ENCODE data around the gene EHF. TPM values are rescaled to one million over a fixed set of nuclear protein-coding genes. Genes with fewer than 3 reads are reported as not detected.

Gene EHF
- total RNA-seq, 2 donors from 2014 or later: 0.22 TPM; not detected in 1

DNA sequence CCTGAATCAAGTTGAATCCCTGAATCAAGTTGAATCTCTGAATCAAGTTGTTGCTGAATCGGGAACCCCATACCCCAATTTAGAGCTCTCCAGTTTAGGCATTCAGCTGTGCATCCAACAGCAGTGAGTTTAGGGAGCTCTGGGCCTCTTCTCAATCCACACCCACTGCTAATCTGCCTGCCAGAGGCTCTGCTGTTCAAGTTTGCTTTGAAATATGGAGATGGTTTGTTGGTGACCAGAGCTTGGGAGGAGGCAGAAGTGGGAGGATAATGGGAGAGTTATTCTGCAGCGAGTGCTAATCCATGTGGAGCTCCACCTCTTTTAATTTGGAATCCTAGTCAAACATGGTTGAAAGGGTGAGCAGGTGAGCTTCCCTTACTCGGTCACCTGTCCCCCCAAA is 22.4 kb downstream of the EHF start:
- Mint-ChIP-seq H3K4me3 (no peak overlapping the region), H3K27ac (no peak overlapping the region), H3K36me3 (ENCODE audit: low read depth) (no peaks in the 10 kb centered on the region), H3K27me3 (ENCODE audit: insufficient read depth) (peaks cover 2% of the 10 kb centered on the region), H3K4me1 (peaks cover 36% of the 10 kb centered on the region), H3K9me3 (no peaks in the 10 kb centered on the region)
- Histone ChIP-seq H3K27me3 (ENCODE audit: control insufficient read depth, insufficient read depth, low read length, poor library complexity, severe bottlenecking) (no peaks in the 10 kb centered on the region), H3K9me3 (ENCODE audit: control insufficient read depth, low read length) (no peaks in the 10 kb centered on the region), H3K4me1 (ENCODE audit: control insufficient read depth, insufficient read depth, low read length) (peaks cover 14% of the 10 kb centered on the region), H3K36me3 (ENCODE audit: control insufficient read depth, insufficient read depth, low read length) (no peaks in the 10 kb centered on the region), H3K27ac (ENCODE audit: low read depth, low read length) (no peak overlapping the region), H3K9ac (ENCODE audit: extremely low read depth, low read length, poor library complexity, severe bottlenecking) (no peak overlapping the region), H3K4me3 (ENCODE audit: low read length) (no peak overlapping the region)
- 91 to 92% methylated on average over 2 to 3 of the region's 3 CpGs for WGBS, 2 experiments (ENCODE audit: insufficient coverage in 1 of 2, insufficient read length in 1 of 2)
- no peak for DNase-seq
- TF ChIP-seq, protein P1, sequence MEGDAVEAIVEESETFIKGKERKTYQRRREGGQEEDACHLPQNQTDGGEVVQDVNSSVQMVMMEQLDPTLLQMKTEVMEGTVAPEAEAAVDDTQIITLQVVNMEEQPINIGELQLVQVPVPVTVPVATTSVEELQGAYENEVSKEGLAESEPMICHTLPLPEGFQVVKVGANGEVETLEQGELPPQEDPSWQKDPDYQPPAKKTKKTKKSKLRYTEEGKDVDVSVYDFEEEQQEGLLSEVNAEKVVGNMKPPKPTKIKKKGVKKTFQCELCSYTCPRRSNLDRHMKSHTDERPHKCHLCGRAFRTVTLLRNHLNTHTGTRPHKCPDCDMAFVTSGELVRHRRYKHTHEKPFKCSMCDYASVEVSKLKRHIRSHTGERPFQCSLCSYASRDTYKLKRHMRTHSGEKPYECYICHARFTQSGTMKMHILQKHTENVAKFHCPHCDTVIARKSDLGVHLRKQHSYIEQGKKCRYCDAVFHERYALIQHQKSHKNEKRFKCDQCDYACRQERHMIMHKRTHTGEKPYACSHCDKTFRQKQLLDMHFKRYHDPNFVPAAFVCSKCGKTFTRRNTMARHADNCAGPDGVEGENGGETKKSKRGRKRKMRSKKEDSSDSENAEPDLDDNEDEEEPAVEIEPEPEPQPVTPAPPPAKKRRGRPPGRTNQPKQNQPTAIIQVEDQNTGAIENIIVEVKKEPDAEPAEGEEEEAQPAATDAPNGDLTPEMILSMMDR (conservative IDR thresholded peaks at IDR 0.05): no peak

DNA sequence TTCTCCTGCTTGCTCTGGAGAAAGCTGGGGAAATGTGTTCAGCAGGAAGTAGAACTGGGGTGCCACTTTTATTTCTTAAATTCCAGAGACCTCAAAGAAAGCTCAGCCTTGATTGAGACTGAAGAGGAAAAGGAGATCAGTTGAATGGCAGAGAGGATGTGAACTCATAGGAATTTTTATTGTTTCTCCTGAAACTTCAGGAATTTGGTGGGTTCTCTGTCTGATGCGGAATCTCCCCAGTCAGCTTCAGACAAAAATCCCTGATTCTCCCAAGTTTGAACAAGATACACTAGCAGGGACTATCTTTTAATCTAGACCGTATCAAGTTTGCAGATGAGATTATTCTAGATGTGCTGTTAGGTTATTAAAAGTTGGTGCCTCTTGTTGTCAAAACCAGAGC is 23.0 kb downstream of the EHF start:
- H3K27ac Mint-ChIP-seq: no peak overlapping the region
- Histone ChIP-seq H3K27ac (ENCODE audit: low read depth, low read length) (no peak overlapping the region), H3K9ac (ENCODE audit: extremely low read depth, low read length, poor library complexity, severe bottlenecking) (no peak overlapping the region), H3K4me1 (ENCODE audit: control insufficient read depth, insufficient read depth, low read length) (peaks cover 14% of the 10 kb centered on the region), H3K27me3 (ENCODE audit: control insufficient read depth, insufficient read depth, low read length, poor library complexity, severe bottlenecking) (no peaks in the 10 kb centered on the region), H3K9me3 (ENCODE audit: control insufficient read depth, low read length) (no peaks in the 10 kb centered on the region), H3K4me3 (ENCODE audit: low read length) (no peak overlapping the region), H3K36me3 (ENCODE audit: control insufficient read depth, insufficient read depth, low read length) (no peaks in the 10 kb centered on the region)
- TF ChIP-seq, protein P1 (conservative IDR thresholded peaks at IDR 0.05): no peak
- no peaks in the 10 kb centered on the region for H3K9me3 Mint-ChIP-seq
- H3K36me3 Mint-ChIP-seq (ENCODE audit: low read depth): no peaks in the 10 kb centered on the region
- DNase-seq: no peak
- peaks cover 2% of the 10 kb centered on the region for H3K27me3 Mint-ChIP-seq (ENCODE audit: insufficient read depth)
- WGBS, 2 experiments (ENCODE audit: insufficient coverage in 1 of 2, insufficient read length in 1 of 2): 98% methylated on average over 2 of the region's 2 CpGs; no CpG with 5 or more reads in 1 of the 2 experiments
- no peak overlapping the region for H3K4me3 Mint-ChIP-seq
- peaks cover 33% of the 10 kb centered on the region for H3K4me1 Mint-ChIP-seq

DNA sequence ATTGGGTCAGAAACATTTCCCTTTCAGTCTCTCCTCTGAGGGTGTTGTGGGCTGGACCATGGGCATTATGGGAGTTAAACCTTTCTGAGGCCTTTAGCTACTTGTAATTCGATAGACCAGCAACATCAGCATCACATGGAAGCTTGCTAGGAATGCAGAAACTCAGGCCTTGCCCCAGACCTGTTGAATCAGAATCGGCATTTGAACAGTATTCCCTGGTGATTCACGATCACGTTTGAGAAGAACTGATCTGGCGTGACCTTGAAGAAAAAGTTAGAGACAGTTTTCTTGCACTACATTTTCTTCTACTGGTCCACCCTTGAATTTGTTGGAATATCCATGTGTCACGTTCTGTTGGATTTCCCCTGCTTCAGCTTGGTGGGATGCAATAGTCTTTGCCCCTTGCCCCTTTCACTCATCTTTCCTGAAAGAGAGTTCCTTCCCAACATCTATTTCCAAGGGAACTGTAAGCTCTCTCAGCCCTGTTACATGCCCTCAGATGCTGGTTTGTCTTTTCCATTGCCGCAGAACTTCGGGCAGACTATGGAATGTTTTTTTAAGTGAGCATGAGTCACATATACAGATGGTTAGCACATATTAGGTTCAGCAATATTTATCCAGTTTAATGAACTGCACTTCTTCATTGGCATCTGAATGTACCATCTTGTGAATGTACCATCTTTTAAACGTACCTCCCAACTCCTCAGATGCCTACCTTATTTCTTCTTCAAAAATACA is 23.9 kb downstream of the EHF start:
- Histone ChIP-seq H3K9ac (ENCODE audit: extremely low read depth, low read length, poor library complexity, severe bottlenecking) (no peak overlapping the region), H3K4me1 (ENCODE audit: control insufficient read depth, insufficient read depth, low read length) (peaks cover 10% of the 10 kb centered on the region), H3K27me3 (ENCODE audit: control insufficient read depth, insufficient read depth, low read length, poor library complexity, severe bottlenecking) (no peaks in the 10 kb centered on the region), H3K36me3 (ENCODE audit: control insufficient read depth, insufficient read depth, low read length) (no peaks in the 10 kb centered on the region), H3K9me3 (ENCODE audit: control insufficient read depth, low read length) (no peaks in the 10 kb centered on the region), H3K27ac (ENCODE audit: low read depth, low read length) (no peak overlapping the region), H3K4me3 (ENCODE audit: low read length) (no peak overlapping the region)
- peaks cover 2% of the 10 kb centered on the region for H3K27me3 Mint-ChIP-seq (ENCODE audit: insufficient read depth)
- H3K4me3 Mint-ChIP-seq: no peak overlapping the region
- H3K27ac Mint-ChIP-seq: no peak overlapping the region
- H3K36me3 Mint-ChIP-seq (ENCODE audit: low read depth): no peaks in the 10 kb centered on the region
- TF ChIP-seq, protein P1 (conservative IDR thresholded peaks at IDR 0.05): no peak
- DNase-seq: no peak
- H3K4me1 Mint-ChIP-seq: peaks cover 27% of the 10 kb centered on the region
- WGBS, 2 experiments (ENCODE audit: insufficient coverage in 1 of 2, insufficient read length in 1 of 2): 82 to 95% methylated on average over 6 to 9 of the region's 9 CpGs
- H3K9me3 Mint-ChIP-seq: no peaks in the 10 kb centered on the region
